Fibroblast of the aortic adventitia (primary cell): ENCODE data around the gene MYO1C. TPM values are rescaled to one million over a fixed set of nuclear protein-coding genes. Genes with fewer than 3 reads are reported as not detected.
A peak's percentile ranks its signal among the peaks of the same experiment; 100 is the strongest.
"Not testable (repeated sequence)": the region's sequence is repeated elsewhere in the genome, so short reads cannot be mapped to it uniquely, and the experiment has no call there.

Experiments used
- DNase-seq: peaks from one replicate; pipeline ENCODE4 v3.0.0-alpha.2; 2010; ENCODE audit warnings: low read depth
- H3K4me3 ChIP-seq: 2 replicates; pipeline ENCODE4 v1.5.1; 2011; ENCODE audit warnings: low read depth, mild to moderate bottlenecking, control low read depth, low read length, moderate library complexity
- CTCF ChIP-seq: IDR thresholded peaks from 2 replicates; pipeline ENCODE4 v1.5.1; 2011; ENCODE audit warnings: mild to moderate bottlenecking, low read length, control low read depth, inconsistent platforms; ENCODE audit not compliant: insufficient read depth
- total RNA-seq: library from RNA; depleted of rRNA; stranded (reverse); fragments of >200 nt; gene quantifications from 2 replicates; pipeline ENCODE4 v1.2.3, GENCODE V29; 2012; ENCODE audit warnings: low replicate concordance

The MYO1C gene
- total RNA-seq, 1 donor = 139 TPM

GRCh38 chr17:1449412-1449967, 43.0 kb downstream of the MYO1C start:
- no peak for TF ChIP-seq CTCF
- no peak overlapping the region for H3K4me3 ChIP-seq
- DNase-seq = no peak

- no peak for TF ChIP-seq CTCF
- no peak overlapping the region for H3K4me3 ChIP-seq
- DNase-seq = no peak
Measured at GRCh38 chr17:1447052-1447451, 45.4 kb downstream of the MYO1C start.

- H3K4me3 ChIP-seq = no peak overlapping the region
- no peak for TF ChIP-seq CTCF
Measured at GRCh38 chr17:1446201-1446600, 46.3 kb downstream of the MYO1C start.

GRCh38 chr17:1445695-1446094, 46.8 kb downstream of the MYO1C start:
- DNase-seq, H3K4me3 ChIP-seq: not testable (repeated sequence)

More at GRCh38 chr17:1446201-1446600, 46.3 kb downstream of the MYO1C start:
- DNase-seq = no peak

GRCh38 chr17:1442721-1443120, 49.8 kb downstream of the MYO1C start:
- not testable (repeated sequence) for DNase-seq, H3K4me3 ChIP-seq

- H3K4me3 ChIP-seq = no peak overlapping the region
- DNase-seq = no peak
- no peak for TF ChIP-seq CTCF
Measured at GRCh38 chr17:1442187-1442586, 50.3 kb downstream of the MYO1C start.

GRCh38 chr17:1440921-1441320, 51.6 kb downstream of the MYO1C start:
- no peak for DNase-seq
- TF ChIP-seq CTCF = no peak
- no peak overlapping the region for H3K4me3 ChIP-seq

- no peak for TF ChIP-seq CTCF
- no peak overlapping the region for H3K4me3 ChIP-seq
- peak; percentile 55 for DNase-seq
Measured at GRCh38 chr17:1438593-1439083, 53.8 kb downstream of the MYO1C start.
